Stomach (tissue), 9 donors: ENCODE results near the gene PCP2. TPM values are rescaled to one million over a fixed set of nuclear protein-coding genes. Genes with fewer than 3 reads are reported as not detected.

Experiments used
- DNase-seq, 2 donors: peaks; one replicate each; pipeline versions ENCODE4 v3.0.0 to v3.0.0-alpha.2; 2013 to 2019
- H3K27ac ChIP-seq, 5 donors: fragments of 200-600 bp in 4 of 5; sonication (generic) in 4 of 5; one replicate each; pipeline ENCODE4 v1.5.1; 2013 to 2019; ENCODE audit warnings: mild to moderate bottlenecking in 1 of 5, moderate library complexity in 1 of 5
- H3K27me3 ChIP-seq, 3 donors: fragments of 200-600 bp; sonication (generic); one replicate each; pipeline ENCODE4 v1.5.1; 2017 to 2019; ENCODE audit warnings: mixed run types in 1 of 3
- H3K36me3 ChIP-seq, 4 donors: fragments of 200-600 bp; sonication (generic); 1 replicate in 3 of 4; 2 replicates in 1 of 4; pipeline ENCODE4 v1.5.1; 2016 to 2019
- H3K4me1 ChIP-seq, 4 donors: fragments of 200-600 bp; sonication (generic); one replicate each; pipeline ENCODE4 v1.5.1; 2016 to 2019
- H3K4me3 ChIP-seq, 4 donors: fragments of 200-600 bp; sonication (generic) in 3 of 4; one replicate each; pipeline ENCODE4 v1.5.1; 2016 to 2019; ENCODE audit warnings: mild to moderate bottlenecking in 1 of 4
- H3K9me3 ChIP-seq, 4 donors: fragments of 200-600 bp; sonication (generic); one replicate each; pipeline ENCODE4 v1.5.1; 2016 to 2019
- CTCF ChIP-seq, 7 experiments: fragments of 450-650 bp in 4 of 7; fragments of 200-600 bp in 3 of 7; sonication (generic) in 3 of 7; IDR thresholded peaks; one replicate each; pipeline ENCODE4 v1.5.1; 2016 to 2019; ENCODE audit warnings: antibody characterized with exemption in 7 of 7, control low read depth in 2 of 7, mild to moderate bottlenecking in 1 of 7
- EP300 ChIP-seq: sonication (generic); formaldehyde crosslinking; IDR thresholded peaks from one replicate; pipeline ENCODE4 v1.6.1; 2017; ENCODE audit warnings: antibody characterized with exemption
- POLR2A ChIP-seq, 4 donors: fragments of 450-650 bp; IDR thresholded peaks; one replicate each; pipeline ENCODE4 v1.6.1; 2016; ENCODE audit warnings: antibody characterized with exemption in 4 of 4, control low read depth in 2 of 4, mild to moderate bottlenecking in 1 of 4, moderate library complexity in 1 of 4
- POLR2AphosphoS5 ChIP-seq, 3 donors: sonication (generic); formaldehyde crosslinking; IDR thresholded peaks; one replicate each; pipeline ENCODE4 v1.6.1; 2016; ENCODE audit warnings: antibody characterized with exemption in 3 of 3
- WGBS, 5 donors: extraction: QIAGEN DNeasy Blood & Tissue Kit in 3 of 5; methylation state at CpG; one replicate each; pipeline versions ENCODE4 v1.1.5 to v1.1.7; 2013 to 2018; 5-methylcytosine and 5-hydroxymethylcytosine counted together
- intact Hi-C: fragments of 100-400 bp; cut with DNase I; formaldehyde crosslinking; loops from one replicate; pipeline ENCODE4 v1.15.1; 2023; ENCODE audit warnings: low total_unique reads
- polyA plus RNA-seq, 3 donors: library from polyadenylated mRNA; stranded (reverse); fragments of 200-250 nt; gene quantifications; one replicate each; pipeline ENCODE4 v1.2.3, GENCODE V29; 2013
- total RNA-seq, 5 donors: library from RNA; depleted of rRNA; stranded (reverse); fragments of >200 nt; gene quantifications; one replicate each; pipeline versions ENCODE4 v1.1.0 to v1.2.3, GENCODE V29; 2014 to 2016
- donor health status: healthy with polysubstance abuse.
- donor health status: Bipolar disorder and iron deficiency.
- donor health status: healthy.

PCP2 gene
- total and polyA plus RNA-seq, 8 donors = 2.7 to 9.3 (median 4.0) TPM; not detected in 4

GRCh38 chr19:7603919-7604318, 29.6 kb downstream of the PCP2 start:
- Histone ChIP-seq H3K4me1 (peaks cover 0 to 31% (median 26%) of the 10 kb centered on the region in 4 donors), H3K4me3 (no peak overlapping the region), H3K27me3 (peaks cover 0 to 53% (median 0%) of the 10 kb centered on the region in 3 donors), H3K27ac (peak overlapping the region in 4 of 5 donors; percentile 57 to 77 (median 70)), H3K36me3 (peaks cover 0 to 38% (median 27%) of the 10 kb centered on the region in 4 donors), H3K9me3 (no peaks in the 10 kb centered on the region)
- DNase-seq = no peak
- intact Hi-C loops = no loop called here
- TF ChIP-seq POLR2AphosphoS5 (IDR thresholded peaks at IDR 0.05) (no peak), EP300 (no peak), POLR2A (IDR thresholded peaks at IDR 0.05) (no peak), CTCF (IDR thresholded peaks at IDR 0.05) (no peak)
- 31 to 60% (median 46%) methylated on average over 9 of the region's 9 CpGs for WGBS, 5 donors

- no peaks in the 10 kb centered on the region for H3K9me3 ChIP-seq
- H3K4me3 ChIP-seq = no peak overlapping the region
- peaks cover 0 to 36% (median 29%) of the 10 kb centered on the region in 4 donors for H3K4me1 ChIP-seq
- DNase-seq = no peak
- WGBS, 5 donors = 33 to 72% (median 37%) methylated on average over 11 of the region's 11 CpGs
- peaks cover 0 to 30% (median 18%) of the 10 kb centered on the region in 4 donors for H3K36me3 ChIP-seq
- TF ChIP-seq POLR2A (IDR thresholded peaks at IDR 0.05) (no peak), CTCF (IDR thresholded peaks at IDR 0.05) (no peak), POLR2AphosphoS5 (IDR thresholded peaks at IDR 0.05) (no peak), EP300 (no peak)
- intact Hi-C loops = no loop called here
- peak overlapping the region in 4 of 5 donors; percentile 57 to 77 (median 70) for H3K27ac ChIP-seq
- H3K27me3 ChIP-seq = peaks cover 0 to 62% (median 0%) of the 10 kb centered on the region in 3 donors
Measured at GRCh38 chr19:7602935-7603497, 30.5 kb downstream of the PCP2 start.

- H3K4me3 ChIP-seq = no peak overlapping the region
- peaks cover 0 to 24% (median 12%) of the 10 kb centered on the region in 4 donors for H3K36me3 ChIP-seq
- intact Hi-C loops = no loop called here
- TF ChIP-seq CTCF (IDR thresholded peaks at IDR 0.05) (no peak), POLR2AphosphoS5 (IDR thresholded peaks at IDR 0.05) (peak in 1 of 3 donors; percentile 16), POLR2A (IDR thresholded peaks at IDR 0.05) (no peak), EP300 (no peak)
- peak; percentile 61 to 81 for DNase-seq
- peaks cover 0 to 42% (median 36%) of the 10 kb centered on the region in 4 donors for H3K4me1 ChIP-seq
- peaks cover 0 to 68% (median under 1%) of the 10 kb centered on the region in 3 donors for H3K27me3 ChIP-seq
- H3K27ac ChIP-seq = peak overlapping the region; percentile 46 to 77 (median 66)
- WGBS, 5 donors = 22 to 35% (median 32%) methylated on average over 14 to 15 of the region's 15 CpGs
- H3K9me3 ChIP-seq = no peaks in the 10 kb centered on the region
Measured at GRCh38 chr19:7602240-7602934, 31.1 kb downstream of the PCP2 start.

- no peak for DNase-seq
- Histone ChIP-seq H3K4me3 (no peak overlapping the region), H3K27me3 (peaks cover 0 to 76% (median 13%) of the 10 kb centered on the region in 3 donors), H3K9me3 (no peaks in the 10 kb centered on the region), H3K4me1 (peaks cover 0 to 54% (median 48%) of the 10 kb centered on the region in 4 donors), H3K36me3 (peaks cover 0 to 7% (median 4%) of the 10 kb centered on the region in 4 donors), H3K27ac (no peak overlapping the region)
- intact Hi-C loops = no loop called here
- no peak for TF ChIP-seq CTCF (IDR thresholded peaks at IDR 0.05)
- no peak for TF ChIP-seq POLR2AphosphoS5 (IDR thresholded peaks at IDR 0.05)
- no peak for TF ChIP-seq POLR2A (IDR thresholded peaks at IDR 0.05)
- no peak for TF ChIP-seq EP300
Measured at GRCh38 chr19:7600721-7601120, 32.8 kb downstream of the PCP2 start.
